ENCODE measurements around the gene MAFG. TPM values are rescaled to one million over a fixed set of nuclear protein-coding genes. Genes with fewer than 3 reads are reported as not detected.

The MAFG gene
- total RNA-seq, 4 donors from 2014 or later: 37.1 to 65.5 (median 51.9) TPM

GRCh38 chr17:81907219-81908145, 20.1 kb downstream of the MAFG start:
- peak; percentile 49 to 85 for DNase-seq
- Histone ChIP-seq H3K27ac (peak overlapping the region; percentile 39 to 69 (median 62)), H3K4me1 (peaks cover 21 to 27% of the 10 kb centered on the region in 2 donors), H3K9me3 (no peaks in the 10 kb centered on the region), H3K4me3 (no peak overlapping the region), H3K27me3 (no peaks in the 10 kb centered on the region), H3K36me3 (peaks cover 0 to 3% of the 10 kb centered on the region in 2 donors)
- in situ Hi-C loops (cut with MboI; ENCODE audit: low sequenced_read_pairs in 4 of 4) (no loop called here), intact Hi-C loops (cut with DNase I; ENCODE audit: low total_unique reads) (no loop called here)
- peak in 1 of 2 donors; percentile 56 for ATAC-seq
- no peak for TF ChIP-seq POLR2A (IDR thresholded peaks at IDR 0.05)
- TF ChIP-seq CTCF (IDR thresholded peaks at IDR 0.05 in 4 of 5, conservative IDR thresholded peaks at IDR 0.05 in 1 of 5): no peak

- ATAC-seq (no peak), DNase-seq (no peak)
- H3K27ac ChIP-seq: peak overlapping the region; percentile 39 to 69 (median 62)
- H3K4me1 ChIP-seq: peaks cover 22 to 24% of the 10 kb centered on the region in 2 donors
- no peak for TF ChIP-seq POLR2A (IDR thresholded peaks at IDR 0.05)
- no peak for TF ChIP-seq CTCF (IDR thresholded peaks at IDR 0.05 in 4 of 5, conservative IDR thresholded peaks at IDR 0.05 in 1 of 5)
- H3K36me3 ChIP-seq: no peaks in the 10 kb centered on the region
- intact Hi-C loops (cut with DNase I; ENCODE audit: low total_unique reads) (no loop called here), in situ Hi-C loops (cut with MboI; ENCODE audit: low sequenced_read_pairs in 4 of 4) (no loop called here)
- no peaks in the 10 kb centered on the region for H3K9me3 ChIP-seq
- H3K27me3 ChIP-seq: no peaks in the 10 kb centered on the region
- no peak overlapping the region for H3K4me3 ChIP-seq
These were observed 20.9 kb downstream of the MAFG start for GRCh38 chr17:81906476-81907218.

GRCh38 chr17:81905993-81906392, 21.5 kb downstream of the MAFG start:
- peaks cover 20 to 24% of the 10 kb centered on the region in 2 donors for H3K4me1 ChIP-seq
- intact Hi-C loops (cut with DNase I; ENCODE audit: low total_unique reads): no loop called here
- no peaks in the 10 kb centered on the region for H3K36me3 ChIP-seq
- no peak for DNase-seq
- no peak for ATAC-seq
- H3K4me3 ChIP-seq: no peak overlapping the region
- H3K27me3 ChIP-seq: no peaks in the 10 kb centered on the region
- in situ Hi-C loops (cut with MboI; ENCODE audit: low sequenced_read_pairs in 4 of 4): no loop called here
- no peaks in the 10 kb centered on the region for H3K9me3 ChIP-seq
- H3K27ac ChIP-seq: no peak overlapping the region
- TF ChIP-seq CTCF (IDR thresholded peaks at IDR 0.05 in 4 of 5, conservative IDR thresholded peaks at IDR 0.05 in 1 of 5): no peak
- no peak for TF ChIP-seq POLR2A (IDR thresholded peaks at IDR 0.05)

GRCh38 chr17:81905424-81905875, 22.1 kb downstream of the MAFG start:
- intact Hi-C loops (cut with DNase I; ENCODE audit: low total_unique reads): no loop called here
- H3K4me3 ChIP-seq: no peak overlapping the region
- DNase-seq: no peak
- ATAC-seq: no peak
- H3K27ac ChIP-seq: no peak overlapping the region
- no peaks in the 10 kb centered on the region for H3K27me3 ChIP-seq
- in situ Hi-C loops (cut with MboI; ENCODE audit: low sequenced_read_pairs in 4 of 4): no loop called here
- peaks cover 0 to 3% of the 10 kb centered on the region in 2 donors for H3K36me3 ChIP-seq
- no peaks in the 10 kb centered on the region for H3K9me3 ChIP-seq
- no peak for TF ChIP-seq POLR2A (IDR thresholded peaks at IDR 0.05)
- TF ChIP-seq CTCF (IDR thresholded peaks at IDR 0.05 in 4 of 5, conservative IDR thresholded peaks at IDR 0.05 in 1 of 5): no peak
- peaks cover 16 to 23% of the 10 kb centered on the region in 2 donors for H3K4me1 ChIP-seq

All from gastrocnemius medialis (tissue), 4 donors.